ENCODE data around the gene ZC3H12D.
A peak's percentile ranks its signal among the peaks of the same experiment; 100 is the strongest.

Gene ZC3H12D

DNA sequence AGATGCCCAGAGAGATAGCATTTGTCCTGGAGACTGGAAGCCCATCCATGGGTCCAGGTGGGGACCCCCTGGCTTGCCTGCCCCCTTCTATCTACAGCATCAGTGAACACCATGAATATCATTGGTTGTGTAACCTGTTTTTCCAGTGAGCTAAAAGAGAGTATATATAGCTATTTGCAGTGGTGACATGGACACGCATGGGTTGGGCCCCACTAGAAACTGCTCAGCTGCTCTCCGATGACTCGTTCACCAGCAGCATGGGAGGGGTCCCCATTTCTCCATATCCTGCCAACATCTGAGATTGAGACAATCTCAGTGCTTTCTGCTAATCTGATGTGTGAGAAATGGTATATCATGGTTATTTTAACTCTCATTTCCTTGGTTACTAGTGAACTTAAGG is 4.0 kb upstream of the ZC3H12D start:
- no peak for DNase-seq
- Histone ChIP-seq H2AFZ (ENCODE audit: low read depth, low read length) (no peak overlapping the region), H4K20me1 (ENCODE audit: insufficient read depth, low read length) (no peaks in the 10 kb centered on the region), H3K4me1 (ENCODE audit: insufficient read depth, low read length) (peaks cover 21% of the 10 kb centered on the region), H3K27ac (ENCODE audit: low read length) (no peak overlapping the region), H3K9me3 (ENCODE audit: insufficient read depth, low read length, severe bottlenecking) (no peaks in the 10 kb centered on the region), H3K4me3 (ENCODE audit: low read depth in 1 of 2, low read length in 2 of 2) (no peak overlapping the region), H3K9ac (ENCODE audit: low read depth, low read length) (no peak overlapping the region), H3K79me2 (ENCODE audit: insufficient read depth, low read length) (no peaks in the 10 kb centered on the region), H3K36me3 (ENCODE audit: insufficient read depth, low read length) (no peaks in the 10 kb centered on the region), H3K27me3 (ENCODE audit: insufficient read depth, low read length, poor library complexity) (no peaks in the 10 kb centered on the region), H3K4me2 (ENCODE audit: insufficient read depth, low read length) (no peak overlapping the region)
- no peak for ATAC-seq (ENCODE audit: insufficient read depth, low read depth)
- TF ChIP-seq, protein P1, sequence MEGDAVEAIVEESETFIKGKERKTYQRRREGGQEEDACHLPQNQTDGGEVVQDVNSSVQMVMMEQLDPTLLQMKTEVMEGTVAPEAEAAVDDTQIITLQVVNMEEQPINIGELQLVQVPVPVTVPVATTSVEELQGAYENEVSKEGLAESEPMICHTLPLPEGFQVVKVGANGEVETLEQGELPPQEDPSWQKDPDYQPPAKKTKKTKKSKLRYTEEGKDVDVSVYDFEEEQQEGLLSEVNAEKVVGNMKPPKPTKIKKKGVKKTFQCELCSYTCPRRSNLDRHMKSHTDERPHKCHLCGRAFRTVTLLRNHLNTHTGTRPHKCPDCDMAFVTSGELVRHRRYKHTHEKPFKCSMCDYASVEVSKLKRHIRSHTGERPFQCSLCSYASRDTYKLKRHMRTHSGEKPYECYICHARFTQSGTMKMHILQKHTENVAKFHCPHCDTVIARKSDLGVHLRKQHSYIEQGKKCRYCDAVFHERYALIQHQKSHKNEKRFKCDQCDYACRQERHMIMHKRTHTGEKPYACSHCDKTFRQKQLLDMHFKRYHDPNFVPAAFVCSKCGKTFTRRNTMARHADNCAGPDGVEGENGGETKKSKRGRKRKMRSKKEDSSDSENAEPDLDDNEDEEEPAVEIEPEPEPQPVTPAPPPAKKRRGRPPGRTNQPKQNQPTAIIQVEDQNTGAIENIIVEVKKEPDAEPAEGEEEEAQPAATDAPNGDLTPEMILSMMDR (IDR thresholded peaks at IDR 0.05; ENCODE audit: borderline replicate concordance, extremely low read depth, low read length, poor library complexity, severe bottlenecking), result no peak
- TF ChIP-seq EZH2 (IDR thresholded peaks at IDR 0.05; ENCODE audit: borderline replicate concordance, low read depth, low read length, severe bottlenecking), result no peak

DNA sequence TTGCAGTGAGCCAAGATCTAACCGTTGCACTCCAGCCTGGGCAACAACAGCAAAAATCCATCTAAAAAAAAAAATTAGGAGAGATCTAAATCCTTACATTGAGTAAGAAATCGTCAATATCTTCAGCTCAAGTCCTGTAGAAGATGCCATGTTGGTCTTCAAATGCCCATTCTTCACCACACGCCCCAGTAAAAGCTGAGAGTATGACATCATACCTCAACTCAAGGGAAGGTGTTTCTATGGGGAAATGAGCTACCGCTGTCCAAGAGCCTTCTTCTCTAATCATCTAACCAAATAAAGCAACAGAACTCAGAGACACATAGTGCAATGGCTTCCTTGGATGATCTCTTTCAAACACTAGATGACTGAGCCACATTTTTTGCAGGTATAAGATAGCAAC is 2.5 kb upstream of the ZC3H12D start:
- H3K4me3 ChIP-seq (ENCODE audit: low read depth in 1 of 2, low read length in 2 of 2), result no peak overlapping the region
- H3K27me3 ChIP-seq (ENCODE audit: insufficient read depth, low read length, poor library complexity), result no peaks in the 10 kb centered on the region
- no peak overlapping the region for H2AFZ ChIP-seq (ENCODE audit: low read depth, low read length)
- H3K4me2 ChIP-seq (ENCODE audit: insufficient read depth, low read length), result no peak overlapping the region
- no peaks in the 10 kb centered on the region for H3K36me3 ChIP-seq (ENCODE audit: insufficient read depth, low read length)
- no peak overlapping the region for H3K27ac ChIP-seq (ENCODE audit: low read length)
- H3K4me1 ChIP-seq (ENCODE audit: insufficient read depth, low read length), result peaks cover 21% of the 10 kb centered on the region
- H4K20me1 ChIP-seq (ENCODE audit: insufficient read depth, low read length), result no peaks in the 10 kb centered on the region
- DNase-seq, result no peak
- no peak for ATAC-seq (ENCODE audit: insufficient read depth, low read depth)
- no peak for TF ChIP-seq EZH2 (IDR thresholded peaks at IDR 0.05; ENCODE audit: borderline replicate concordance, low read depth, low read length, severe bottlenecking)
- TF ChIP-seq, protein P1 (IDR thresholded peaks at IDR 0.05; ENCODE audit: borderline replicate concordance, extremely low read depth, low read length, poor library complexity, severe bottlenecking), result no peak
- H3K9ac ChIP-seq (ENCODE audit: low read depth, low read length), result no peak overlapping the region
- H3K9me3 ChIP-seq (ENCODE audit: insufficient read depth, low read length, severe bottlenecking), result no peaks in the 10 kb centered on the region
- H3K79me2 ChIP-seq (ENCODE audit: insufficient read depth, low read length), result no peaks in the 10 kb centered on the region

DNA sequence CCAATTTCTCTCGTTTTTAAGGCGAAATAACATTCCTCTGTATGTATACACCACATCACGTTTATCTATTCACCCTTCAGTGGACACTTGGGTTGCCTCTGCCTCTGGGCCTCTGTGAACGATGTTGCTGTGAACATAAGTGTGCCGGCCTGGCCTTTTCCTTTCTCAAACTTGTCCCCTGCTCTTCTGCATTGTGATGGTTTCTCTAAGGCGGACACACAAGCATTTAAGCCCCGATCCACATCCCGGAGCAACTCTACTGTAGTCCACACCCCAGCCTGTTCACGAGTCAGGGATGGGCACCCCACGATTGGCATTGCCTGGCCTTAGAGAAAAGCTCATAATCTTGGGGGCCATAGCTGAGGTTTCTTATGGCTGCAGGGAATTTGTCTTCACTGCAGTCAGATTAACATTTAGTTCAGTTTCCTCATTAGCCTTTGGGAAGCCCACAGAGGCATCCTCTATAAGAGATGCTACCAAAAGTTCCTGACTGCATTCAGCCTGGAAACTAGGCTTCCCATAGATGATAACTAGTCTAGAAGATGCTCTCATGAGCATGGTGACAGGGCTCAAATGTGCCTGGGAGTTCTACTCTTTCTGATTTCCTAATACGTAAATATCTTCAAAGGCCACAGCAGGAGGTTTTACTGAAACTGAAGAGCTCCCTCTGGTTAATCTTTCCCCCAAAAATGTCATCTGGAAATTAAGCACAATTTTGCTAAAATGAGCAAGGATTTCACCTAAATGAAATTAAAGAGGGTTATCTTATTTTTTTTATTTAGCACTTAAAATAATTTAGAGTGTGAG is 762 bp downstream of the ZC3H12D start:
- Histone ChIP-seq H3K4me2 (ENCODE audit: insufficient read depth, low read length) (peak overlapping the region; percentile 66), H3K27ac (ENCODE audit: low read length) (no peak overlapping the region), H4K20me1 (ENCODE audit: insufficient read depth, low read length) (no peaks in the 10 kb centered on the region), H3K36me3 (ENCODE audit: insufficient read depth, low read length) (no peaks in the 10 kb centered on the region), H3K27me3 (ENCODE audit: insufficient read depth, low read length, poor library complexity) (no peaks in the 10 kb centered on the region), H3K79me2 (ENCODE audit: insufficient read depth, low read length) (no peaks in the 10 kb centered on the region), H3K9ac (ENCODE audit: low read depth, low read length) (no peak overlapping the region), H2AFZ (ENCODE audit: low read depth, low read length) (no peak overlapping the region), H3K4me1 (ENCODE audit: insufficient read depth, low read length) (peaks cover 21% of the 10 kb centered on the region), H3K9me3 (ENCODE audit: insufficient read depth, low read length, severe bottlenecking) (no peaks in the 10 kb centered on the region), H3K4me3 (ENCODE audit: low read depth in 1 of 2, low read length in 2 of 2) (no peak overlapping the region; a peak in 1 of 4 replicates)
- ATAC-seq (ENCODE audit: insufficient read depth, low read depth), result no peak
- TF ChIP-seq, protein P1 (IDR thresholded peaks at IDR 0.05; ENCODE audit: borderline replicate concordance, extremely low read depth, low read length, poor library complexity, severe bottlenecking), result no peak
- TF ChIP-seq EZH2 (IDR thresholded peaks at IDR 0.05; ENCODE audit: borderline replicate concordance, low read depth, low read length, severe bottlenecking), result no peak
- DNase-seq, result no peak
